HG02852 (cell line): ENCODE measurements around the gene OSBPL3.
"Not testable (repeated sequence)": the region's sequence is repeated elsewhere in the genome, so short reads cannot be mapped to it uniquely, and the experiment has no call there.

Experiments
- ATAC-seq: cut with Tn5 transposase; IDR thresholded peaks from one replicate; pipeline ENCODE4 v1.9.1; 2021; ENCODE audit warnings: mild to moderate bottlenecking, moderate library complexity; ENCODE audit not compliant: unreplicated experiment

The OSBPL3 gene

GRCh38 chr7:24922099-24922773 is 57.7 kb downstream of the OSBPL3 start:
- ATAC-seq, result no peak

- ATAC-seq, result no peak
Measured at GRCh38 chr7:24921362-24921679, 58.7 kb downstream of the OSBPL3 start.

- no peak for ATAC-seq
Measured at GRCh38 chr7:24920451-24921361, 59.3 kb downstream of the OSBPL3 start.

- ATAC-seq, result no peak
Measured at GRCh38 chr7:24917510-24918239, 62.3 kb downstream of the OSBPL3 start.

- ATAC-seq, result no peak
Measured at GRCh38 chr7:24916463-24917040, 63.4 kb downstream of the OSBPL3 start.

GRCh38 chr7:24914465-24914859 is 65.5 kb downstream of the OSBPL3 start:
- no peak for ATAC-seq

- ATAC-seq, result no peak
Measured at GRCh38 chr7:24913801-24914464, 66.0 kb downstream of the OSBPL3 start.

GRCh38 chr7:24912874-24913514 is 67.0 kb downstream of the OSBPL3 start:
- ATAC-seq, result no peak

- no peak for ATAC-seq
Measured at GRCh38 chr7:24912424-24912823, 67.6 kb downstream of the OSBPL3 start.

- no peak for ATAC-seq
Measured at GRCh38 chr7:24911213-24911603, 68.8 kb downstream of the OSBPL3 start.

GRCh38 chr7:24910551-24911212 is 69.3 kb downstream of the OSBPL3 start:
- ATAC-seq, result no peak

- ATAC-seq, result no peak
Measured at GRCh38 chr7:24908727-24909126, 71.3 kb downstream of the OSBPL3 start.

GRCh38 chr7:24908166-24908565 is 71.8 kb downstream of the OSBPL3 start:
- no peak for ATAC-seq

- peak; percentile 62 for ATAC-seq
Measured at GRCh38 chr7:24907311-24907886, 72.6 kb downstream of the OSBPL3 start.

- no peak for ATAC-seq
Measured at GRCh38 chr7:24905996-24906770, 73.8 kb downstream of the OSBPL3 start.

GRCh38 chr7:24903992-24904391 is 76.0 kb downstream of the OSBPL3 start:
- not testable (repeated sequence) for ATAC-seq

- no peak for ATAC-seq
Measured at GRCh38 chr7:24903559-24903958, 76.4 kb downstream of the OSBPL3 start.

GRCh38 chr7:24902931-24903330 is 77.0 kb downstream of the OSBPL3 start:
- no peak for ATAC-seq

GRCh38 chr7:24902276-24902675 is 77.7 kb downstream of the OSBPL3 start:
- ATAC-seq, result no peak
